ENCODE measurements around the gene CRYAA. TPM values are rescaled to one million over a fixed set of nuclear protein-coding genes. Genes with fewer than 3 reads are reported as not detected.

The CRYAA gene
- total RNA-seq, 2 donors from 2014 or later = not detected

DNA sequence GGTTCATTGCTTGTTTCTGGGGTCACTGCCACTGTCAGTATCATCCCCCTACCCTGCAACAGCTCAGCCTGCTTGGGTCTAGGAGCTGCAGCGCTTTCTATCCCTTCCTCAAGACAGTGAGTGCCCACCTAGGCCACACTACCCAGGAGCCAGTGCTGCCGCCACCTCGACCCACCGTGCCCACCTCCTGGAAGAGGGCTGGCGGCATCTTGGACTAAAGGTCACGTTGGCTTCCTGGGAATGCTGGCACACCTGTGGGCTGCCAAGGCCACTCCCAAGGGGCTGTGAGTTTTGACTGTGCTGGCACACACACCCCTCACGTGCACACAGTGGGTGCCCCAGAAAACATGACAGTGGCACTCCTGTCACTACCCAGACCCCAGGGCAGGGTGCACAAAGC lies 22.1 kb downstream of the CRYAA start:
- H3K4me3 ChIP-seq = no peak overlapping the region
- TF ChIP-seq, protein P1, sequence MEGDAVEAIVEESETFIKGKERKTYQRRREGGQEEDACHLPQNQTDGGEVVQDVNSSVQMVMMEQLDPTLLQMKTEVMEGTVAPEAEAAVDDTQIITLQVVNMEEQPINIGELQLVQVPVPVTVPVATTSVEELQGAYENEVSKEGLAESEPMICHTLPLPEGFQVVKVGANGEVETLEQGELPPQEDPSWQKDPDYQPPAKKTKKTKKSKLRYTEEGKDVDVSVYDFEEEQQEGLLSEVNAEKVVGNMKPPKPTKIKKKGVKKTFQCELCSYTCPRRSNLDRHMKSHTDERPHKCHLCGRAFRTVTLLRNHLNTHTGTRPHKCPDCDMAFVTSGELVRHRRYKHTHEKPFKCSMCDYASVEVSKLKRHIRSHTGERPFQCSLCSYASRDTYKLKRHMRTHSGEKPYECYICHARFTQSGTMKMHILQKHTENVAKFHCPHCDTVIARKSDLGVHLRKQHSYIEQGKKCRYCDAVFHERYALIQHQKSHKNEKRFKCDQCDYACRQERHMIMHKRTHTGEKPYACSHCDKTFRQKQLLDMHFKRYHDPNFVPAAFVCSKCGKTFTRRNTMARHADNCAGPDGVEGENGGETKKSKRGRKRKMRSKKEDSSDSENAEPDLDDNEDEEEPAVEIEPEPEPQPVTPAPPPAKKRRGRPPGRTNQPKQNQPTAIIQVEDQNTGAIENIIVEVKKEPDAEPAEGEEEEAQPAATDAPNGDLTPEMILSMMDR (IDR thresholded peaks at IDR 0.05) = no peak
- no peaks in the 10 kb centered on the region for H3K36me3 ChIP-seq
- no peak overlapping the region for H3K9ac ChIP-seq (ENCODE audit: low read depth in 2 of 2, low read length in 2 of 2)
- H3K27ac ChIP-seq = no peak overlapping the region
- peak; percentile 10 for DNase-seq
- no peaks in the 10 kb centered on the region for H3K27me3 ChIP-seq
- no peaks in the 10 kb centered on the region for H3K9me3 ChIP-seq
- no peaks in the 10 kb centered on the region for H3K4me1 ChIP-seq
- intact Hi-C loops (cut with DNase I) = no loop called here

DNA sequence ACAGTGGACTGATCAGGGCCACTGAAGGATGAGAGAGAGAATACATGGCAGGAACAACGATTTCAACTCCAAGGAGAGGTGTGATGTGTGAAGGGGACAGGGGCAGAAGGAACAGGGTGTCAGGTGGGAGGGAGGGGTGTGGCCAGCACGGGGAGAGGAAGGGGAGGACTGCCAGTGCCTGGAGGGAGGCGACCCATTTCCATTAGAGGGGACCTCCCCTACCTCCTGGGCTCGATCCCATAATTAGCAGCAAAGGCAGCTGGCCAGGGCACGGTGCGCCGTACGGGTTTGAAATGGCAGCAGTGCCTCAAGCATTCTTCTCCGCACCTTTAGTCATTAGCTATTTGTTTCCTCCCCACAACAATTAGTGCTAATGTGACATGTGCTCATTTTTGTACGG lies 22.7 kb downstream of the CRYAA start:
- H3K27ac ChIP-seq = no peak overlapping the region

DNA sequence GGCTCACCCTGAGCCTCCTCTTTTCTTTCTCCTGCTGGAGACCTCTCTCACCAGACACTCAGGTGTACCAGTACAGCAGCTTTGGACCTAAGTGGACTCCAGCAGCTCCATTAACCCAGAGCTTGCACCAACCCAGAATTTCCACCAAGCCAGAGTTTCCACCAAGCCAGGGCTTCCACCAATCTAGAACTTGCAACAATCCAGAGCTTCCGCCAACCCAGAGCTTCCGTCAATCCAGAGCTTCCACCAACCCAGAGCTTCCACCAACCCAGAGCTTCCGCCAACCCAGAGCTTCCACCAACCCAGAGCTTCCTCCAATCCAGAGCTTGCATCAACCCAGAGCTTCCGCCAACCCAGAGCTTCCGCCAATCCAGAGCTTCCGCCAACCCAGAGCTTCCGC lies 23.2 kb downstream of the CRYAA start:
- no peaks in the 10 kb centered on the region for H3K4me1 ChIP-seq
- H3K27me3 ChIP-seq = no peaks in the 10 kb centered on the region
- TF ChIP-seq, protein P1 (IDR thresholded peaks at IDR 0.05) = no peak
- H3K9ac ChIP-seq (ENCODE audit: low read depth in 2 of 2, low read length in 2 of 2) = no peak overlapping the region
- H3K4me3 ChIP-seq = no peak overlapping the region
- H3K9me3 ChIP-seq = no peaks in the 10 kb centered on the region
- H3K27ac ChIP-seq = no peak overlapping the region
- intact Hi-C loops (cut with DNase I) = no loop called here
- no peaks in the 10 kb centered on the region for H3K36me3 ChIP-seq
- DNase-seq = no peak

More for the DNA sequence above, 22.7 kb downstream of the CRYAA start:
- no peaks in the 10 kb centered on the region for H3K9me3 ChIP-seq
- no peaks in the 10 kb centered on the region for H3K4me1 ChIP-seq
- intact Hi-C loops (cut with DNase I) = no loop called here
- no peak overlapping the region for H3K9ac ChIP-seq (ENCODE audit: low read depth in 2 of 2, low read length in 2 of 2)
- DNase-seq = peak; percentile 12
- H3K27me3 ChIP-seq = no peaks in the 10 kb centered on the region
- TF ChIP-seq, protein P1 (IDR thresholded peaks at IDR 0.05) = no peak
- H3K36me3 ChIP-seq = no peaks in the 10 kb centered on the region
- no peak overlapping the region for H3K4me3 ChIP-seq

DNA sequence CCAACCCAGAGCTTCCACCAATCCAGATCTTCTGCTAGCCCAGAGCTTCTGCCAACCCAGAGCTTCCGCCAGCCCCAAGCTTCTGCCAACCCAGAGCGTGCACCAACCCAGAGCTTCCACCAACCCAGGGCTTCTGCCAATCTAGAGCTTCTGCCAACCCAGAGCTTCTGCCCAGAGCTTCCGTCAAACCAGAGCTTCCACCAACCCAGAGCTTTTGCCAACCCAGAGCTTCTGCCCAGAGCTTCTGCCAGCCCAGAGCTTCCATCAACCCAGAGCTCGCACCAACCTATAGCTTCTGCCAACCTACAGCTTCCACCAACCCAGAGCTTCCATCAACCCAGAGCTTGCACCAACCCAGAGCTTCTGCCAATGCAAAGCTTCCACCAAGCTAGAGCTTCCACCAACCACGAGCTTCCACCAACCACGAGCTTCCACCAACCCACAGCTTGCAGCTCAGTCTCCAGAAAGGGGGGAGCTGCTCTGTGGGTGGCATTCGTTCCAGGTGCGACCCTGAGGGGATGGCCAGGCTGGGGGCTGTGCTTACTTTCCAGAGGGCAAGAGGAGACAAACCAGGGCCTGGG lies 23.8 kb downstream of the CRYAA start:
- Histone ChIP-seq H3K9me3 (no peaks in the 10 kb centered on the region), H3K27me3 (no peaks in the 10 kb centered on the region), H3K4me3 (no peak overlapping the region), H3K27ac (no peak overlapping the region), H3K36me3 (no peaks in the 10 kb centered on the region), H3K9ac (ENCODE audit: low read depth in 2 of 2, low read length in 2 of 2) (no peak overlapping the region), H3K4me1 (no peaks in the 10 kb centered on the region)
- TF ChIP-seq, protein P1 (IDR thresholded peaks at IDR 0.05) = no peak
- intact Hi-C loops (cut with DNase I) = no loop called here
- DNase-seq = peak; percentile 13

DNA sequence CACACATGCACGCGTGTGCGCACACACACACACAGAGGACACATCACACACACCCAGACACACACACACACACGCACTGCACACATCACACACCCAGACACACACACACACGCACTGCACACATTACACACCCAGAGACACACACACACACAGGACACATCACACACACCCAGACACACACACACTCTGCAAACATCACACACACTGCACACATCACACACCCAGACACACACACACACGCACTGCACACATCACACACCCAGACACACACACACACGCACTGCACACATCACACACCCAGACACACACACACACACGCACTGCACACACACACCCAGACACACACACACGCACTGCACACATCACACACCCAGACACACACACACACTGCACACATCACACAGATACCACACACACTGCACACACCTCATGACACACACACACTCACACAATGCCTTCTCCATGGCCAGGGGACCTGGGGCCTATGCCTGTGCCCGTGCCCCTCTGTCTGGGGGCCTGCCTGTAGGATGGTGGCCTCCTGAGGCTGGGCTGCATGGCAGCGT lies 24.4 kb downstream of the CRYAA start:
- Histone ChIP-seq H3K4me3 (no peak overlapping the region), H3K4me1 (no peaks in the 10 kb centered on the region), H3K27me3 (no peaks in the 10 kb centered on the region), H3K27ac (no peak overlapping the region), H3K9me3 (no peaks in the 10 kb centered on the region), H3K36me3 (no peaks in the 10 kb centered on the region), H3K9ac (ENCODE audit: low read depth in 2 of 2, low read length in 2 of 2) (no peak overlapping the region)
- intact Hi-C loops (cut with DNase I) = no loop called here
- TF ChIP-seq, protein P1 (IDR thresholded peaks at IDR 0.05) = no peak
- no peak for DNase-seq

Data from colonic mucosa (tissue), 4 donors.